Measurements from ENCODE around the gene ADAMTS2. TPM values are rescaled to one million over a fixed set of nuclear protein-coding genes. Genes with fewer than 3 reads are reported as not detected.

ADAMTS2 gene
- total RNA-seq, 4 donors from 2014 or later: 39.5 to 61.9 (median 56.4) TPM

DNA sequence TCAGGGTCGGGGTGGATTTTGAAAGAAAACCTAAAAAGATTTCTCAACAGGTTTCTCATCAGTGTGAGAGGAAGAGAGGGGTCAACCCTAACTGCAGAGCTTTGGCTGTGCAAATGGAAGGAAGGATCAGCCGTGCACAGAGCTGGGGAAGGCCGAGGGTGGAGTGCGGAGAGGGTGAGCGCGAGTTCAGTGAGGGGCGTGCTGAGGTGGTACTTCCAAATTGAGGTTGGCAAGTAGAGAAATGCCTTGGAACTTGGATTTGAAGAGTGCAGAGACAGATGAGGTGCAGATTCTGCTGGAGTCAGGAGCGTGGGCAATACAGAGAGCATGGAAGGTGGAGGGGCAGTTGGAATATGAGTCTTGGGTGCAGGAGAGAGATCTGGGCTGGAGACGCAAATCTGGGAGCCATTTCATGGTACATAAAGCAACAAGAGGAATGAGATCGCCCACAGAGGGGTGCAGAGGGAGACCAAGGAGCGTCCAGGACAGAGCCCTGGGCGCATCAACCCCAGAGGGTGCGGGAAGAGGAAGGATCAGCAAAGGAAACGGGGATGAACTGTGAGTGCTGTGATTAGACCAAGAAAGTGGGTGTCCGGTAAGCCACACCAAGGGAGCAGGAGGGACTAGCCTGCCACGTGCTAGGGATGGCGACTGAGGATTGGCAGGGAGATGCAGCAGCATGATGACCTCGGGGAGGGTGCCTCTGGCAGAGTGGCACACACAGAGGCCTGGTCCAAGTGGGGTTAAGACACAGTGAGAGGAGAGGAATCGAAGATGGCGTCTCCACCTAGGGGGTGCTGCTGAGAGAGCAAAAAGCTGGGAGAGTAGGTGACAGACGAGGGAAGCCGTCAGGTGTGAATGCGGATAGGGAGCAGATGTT lies 105.8 kb downstream of the ADAMTS2 start:
- TF ChIP-seq, protein P1, sequence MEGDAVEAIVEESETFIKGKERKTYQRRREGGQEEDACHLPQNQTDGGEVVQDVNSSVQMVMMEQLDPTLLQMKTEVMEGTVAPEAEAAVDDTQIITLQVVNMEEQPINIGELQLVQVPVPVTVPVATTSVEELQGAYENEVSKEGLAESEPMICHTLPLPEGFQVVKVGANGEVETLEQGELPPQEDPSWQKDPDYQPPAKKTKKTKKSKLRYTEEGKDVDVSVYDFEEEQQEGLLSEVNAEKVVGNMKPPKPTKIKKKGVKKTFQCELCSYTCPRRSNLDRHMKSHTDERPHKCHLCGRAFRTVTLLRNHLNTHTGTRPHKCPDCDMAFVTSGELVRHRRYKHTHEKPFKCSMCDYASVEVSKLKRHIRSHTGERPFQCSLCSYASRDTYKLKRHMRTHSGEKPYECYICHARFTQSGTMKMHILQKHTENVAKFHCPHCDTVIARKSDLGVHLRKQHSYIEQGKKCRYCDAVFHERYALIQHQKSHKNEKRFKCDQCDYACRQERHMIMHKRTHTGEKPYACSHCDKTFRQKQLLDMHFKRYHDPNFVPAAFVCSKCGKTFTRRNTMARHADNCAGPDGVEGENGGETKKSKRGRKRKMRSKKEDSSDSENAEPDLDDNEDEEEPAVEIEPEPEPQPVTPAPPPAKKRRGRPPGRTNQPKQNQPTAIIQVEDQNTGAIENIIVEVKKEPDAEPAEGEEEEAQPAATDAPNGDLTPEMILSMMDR (IDR thresholded peaks at IDR 0.05): no peak
- DNase-seq (ENCODE audit: low spot score): no peak
- no peak for ATAC-seq (ENCODE audit: low FRiP score)

DNA sequence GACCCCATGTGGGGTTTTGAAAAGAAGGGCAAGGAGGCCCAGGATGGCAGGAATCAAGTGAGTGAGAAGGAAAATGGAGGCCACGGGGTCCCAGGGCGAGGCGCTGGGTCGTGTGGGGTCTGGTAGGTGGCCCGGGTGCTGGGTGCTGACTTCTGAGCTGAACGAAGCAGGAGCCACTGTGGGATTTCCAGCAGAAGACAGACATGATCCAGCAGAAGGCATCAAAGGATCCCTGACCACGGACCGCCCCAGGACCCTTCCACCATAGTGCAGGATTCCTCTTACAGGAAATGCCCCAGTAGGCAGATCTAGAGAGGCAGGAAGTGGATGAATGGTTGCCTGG lies 106.7 kb downstream of the ADAMTS2 start:
- DNase-seq (ENCODE audit: low spot score) (no peak), ATAC-seq (ENCODE audit: low FRiP score) (no peak)
- TF ChIP-seq, protein P1 (IDR thresholded peaks at IDR 0.05): no peak

DNA sequence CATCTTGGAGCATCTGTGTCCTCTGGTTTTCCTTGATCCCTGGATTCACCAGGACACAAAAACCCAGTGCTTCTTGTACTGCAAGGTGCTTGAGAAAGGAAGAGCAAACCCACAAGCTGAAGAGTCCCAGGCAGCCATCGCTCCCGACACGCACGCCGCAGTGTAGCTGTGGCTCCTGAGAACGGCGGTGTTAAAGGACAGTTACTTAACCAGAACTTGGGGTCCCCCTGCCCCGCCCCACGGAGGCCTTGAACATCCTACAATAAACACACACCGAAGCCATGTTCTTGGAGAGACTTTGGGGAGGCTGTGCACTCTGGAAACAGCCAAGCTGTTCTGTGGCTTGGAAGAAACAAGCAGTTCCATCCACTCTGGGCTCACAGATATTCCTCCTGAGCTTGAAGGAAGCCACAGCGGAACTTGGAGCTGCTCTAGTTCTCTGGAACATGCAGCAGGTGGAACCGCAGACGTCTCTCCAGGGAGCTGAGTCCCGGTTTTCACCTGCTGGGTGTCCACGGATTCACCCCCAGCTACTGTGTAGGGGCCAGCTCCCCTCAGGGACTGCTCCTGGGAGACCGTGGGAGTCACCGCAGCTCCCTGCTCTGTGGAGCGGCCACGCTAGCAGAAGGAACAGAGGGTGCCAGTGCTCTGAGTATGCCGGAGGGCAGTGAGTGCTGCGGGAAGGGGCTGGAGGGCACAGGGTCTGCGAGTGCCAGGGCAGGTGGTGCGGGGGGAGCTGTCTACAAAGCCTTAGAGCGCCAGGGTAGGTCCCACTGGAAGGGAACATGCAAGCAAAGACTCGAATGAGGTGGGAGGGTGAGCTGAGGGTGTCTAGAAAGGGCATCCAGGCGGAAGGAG lies 107.3 kb downstream of the ADAMTS2 start:
- DNase-seq (ENCODE audit: low spot score): no peak
- TF ChIP-seq, protein P1 (IDR thresholded peaks at IDR 0.05): no peak

DNA sequence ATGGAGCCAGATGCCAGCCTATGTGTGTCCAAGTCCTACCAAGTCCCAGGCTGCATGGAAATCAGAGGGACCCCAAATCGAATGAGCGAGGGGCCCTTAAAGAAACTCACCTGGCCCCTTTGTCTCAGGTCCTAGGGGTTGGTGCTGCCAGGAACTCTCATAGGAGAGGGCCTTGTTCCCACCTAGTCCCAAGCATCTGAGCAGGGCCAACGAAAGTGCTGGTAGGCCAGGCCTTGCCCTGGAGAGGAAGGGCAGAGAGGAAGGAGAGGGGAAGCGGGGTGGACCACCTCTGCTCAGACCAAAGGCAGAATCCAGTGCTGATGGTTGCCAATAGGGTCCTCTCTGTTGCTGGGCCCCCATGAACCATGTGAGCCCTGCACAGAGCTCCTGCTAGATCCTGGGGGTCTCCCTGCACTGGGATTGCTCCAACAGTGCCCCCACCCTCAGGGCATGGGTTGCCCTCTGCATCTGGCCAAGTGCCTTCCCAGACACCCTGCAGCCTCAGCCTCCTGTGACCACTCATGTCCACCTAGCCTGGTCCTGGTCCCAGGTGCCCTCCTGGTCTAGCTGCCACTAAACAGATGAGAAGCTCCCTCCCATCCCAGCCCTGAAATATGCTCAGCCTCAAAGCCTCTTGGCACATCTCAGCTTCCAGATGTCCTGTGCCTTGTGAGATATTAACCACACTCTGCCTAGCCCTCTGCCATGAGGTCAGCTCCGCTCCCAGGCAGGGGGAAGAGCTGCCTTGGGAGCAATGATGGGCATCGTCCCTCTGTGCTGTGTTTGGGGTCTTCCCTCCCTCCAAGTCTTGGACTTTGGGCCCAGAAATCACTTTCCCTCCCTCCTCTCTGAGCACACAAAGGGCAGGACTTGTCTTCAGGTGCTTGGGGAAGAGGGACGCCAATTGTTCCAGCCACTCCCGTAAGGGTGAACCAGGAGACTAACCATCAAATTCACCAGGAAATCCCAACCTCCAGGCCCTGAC lies 109.6 kb downstream of the ADAMTS2 start:
- DNase-seq (ENCODE audit: low spot score): no peak
- ATAC-seq (ENCODE audit: low FRiP score): no peak
- TF ChIP-seq, protein P1 (IDR thresholded peaks at IDR 0.05): no peak

More for the DNA sequence above, 107.3 kb downstream of the ADAMTS2 start:
- no peak for ATAC-seq (ENCODE audit: low FRiP score)

DNA sequence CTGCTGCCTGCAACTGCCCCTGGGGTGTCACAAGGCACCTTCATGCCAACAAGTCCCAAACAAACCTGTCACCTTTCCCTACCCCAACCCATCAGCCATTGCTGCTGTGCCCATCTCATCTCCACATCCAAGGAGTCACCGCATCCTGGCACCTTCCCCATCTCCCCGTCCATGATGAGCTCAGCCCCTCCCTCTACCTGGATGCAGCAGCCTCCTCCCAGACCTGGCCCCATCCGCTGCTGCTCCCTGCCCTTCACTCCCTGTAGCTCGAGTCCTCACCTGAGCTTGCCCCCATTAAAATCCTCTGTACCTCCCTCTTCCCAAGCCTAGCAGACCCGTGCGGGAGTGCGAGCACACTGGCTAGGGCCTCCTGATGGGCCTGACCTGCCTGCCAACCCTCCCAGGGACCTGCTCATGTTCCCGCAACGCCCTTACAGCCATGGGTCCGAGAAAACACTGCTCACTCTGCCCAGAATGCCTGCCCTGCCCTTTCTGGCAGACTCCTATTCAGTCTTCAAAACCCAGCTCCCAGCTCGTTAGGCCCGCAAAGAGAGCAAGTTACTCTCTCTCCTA lies 110.6 kb downstream of the ADAMTS2 start:
- no peak for DNase-seq (ENCODE audit: low spot score)
- TF ChIP-seq, protein P1 (IDR thresholded peaks at IDR 0.05): no peak
- ATAC-seq (ENCODE audit: low FRiP score): no peak

DNA sequence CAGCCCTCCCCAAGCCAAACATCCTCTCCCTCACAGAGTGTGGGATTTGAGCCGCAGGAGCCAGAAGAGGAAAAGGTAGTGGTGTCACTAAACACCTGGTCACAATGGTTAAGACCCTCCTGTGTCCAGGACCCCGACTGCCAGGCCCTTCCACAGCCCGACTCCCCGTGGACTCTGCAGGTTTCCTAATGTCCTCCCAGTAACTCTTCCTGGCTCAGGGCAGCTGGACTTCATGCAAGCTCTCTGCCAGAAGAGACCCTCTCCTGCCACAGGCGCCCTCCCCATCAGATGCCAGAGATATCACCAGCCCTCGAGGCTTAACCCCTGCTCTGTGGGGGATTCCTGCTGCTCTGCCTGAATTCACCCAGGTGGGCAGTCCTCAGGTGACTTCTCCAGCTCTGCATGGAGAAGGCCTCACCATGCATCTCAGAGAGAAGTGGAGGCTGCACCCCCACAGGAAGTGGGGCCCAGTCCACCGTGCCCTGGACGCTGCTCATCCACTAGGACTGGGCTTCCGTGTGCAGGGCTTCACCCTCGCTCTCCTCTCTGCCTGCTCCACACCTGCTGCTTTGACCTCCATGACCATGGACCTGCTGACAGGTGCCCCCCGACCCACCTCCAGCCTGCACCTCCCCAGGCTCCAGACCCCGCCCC lies 111.2 kb downstream of the ADAMTS2 start:
- no peak for DNase-seq (ENCODE audit: low spot score)
- ATAC-seq (ENCODE audit: low FRiP score): no peak
- TF ChIP-seq, protein P1 (IDR thresholded peaks at IDR 0.05): no peak
